Measurements from ENCODE around the gene SERPINI1. TPM values are rescaled to one million over a fixed set of nuclear protein-coding genes. Genes with fewer than 3 reads are reported as not detected.

SERPINI1 gene, protein sequence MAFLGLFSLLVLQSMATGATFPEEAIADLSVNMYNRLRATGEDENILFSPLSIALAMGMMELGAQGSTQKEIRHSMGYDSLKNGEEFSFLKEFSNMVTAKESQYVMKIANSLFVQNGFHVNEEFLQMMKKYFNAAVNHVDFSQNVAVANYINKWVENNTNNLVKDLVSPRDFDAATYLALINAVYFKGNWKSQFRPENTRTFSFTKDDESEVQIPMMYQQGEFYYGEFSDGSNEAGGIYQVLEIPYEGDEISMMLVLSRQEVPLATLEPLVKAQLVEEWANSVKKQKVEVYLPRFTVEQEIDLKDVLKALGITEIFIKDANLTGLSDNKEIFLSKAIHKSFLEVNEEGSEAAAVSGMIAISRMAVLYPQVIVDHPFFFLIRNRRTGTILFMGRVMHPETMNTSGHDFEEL
- total RNA-seq: 0.33 and 0.78 TPM in 2 replicates

DNA sequence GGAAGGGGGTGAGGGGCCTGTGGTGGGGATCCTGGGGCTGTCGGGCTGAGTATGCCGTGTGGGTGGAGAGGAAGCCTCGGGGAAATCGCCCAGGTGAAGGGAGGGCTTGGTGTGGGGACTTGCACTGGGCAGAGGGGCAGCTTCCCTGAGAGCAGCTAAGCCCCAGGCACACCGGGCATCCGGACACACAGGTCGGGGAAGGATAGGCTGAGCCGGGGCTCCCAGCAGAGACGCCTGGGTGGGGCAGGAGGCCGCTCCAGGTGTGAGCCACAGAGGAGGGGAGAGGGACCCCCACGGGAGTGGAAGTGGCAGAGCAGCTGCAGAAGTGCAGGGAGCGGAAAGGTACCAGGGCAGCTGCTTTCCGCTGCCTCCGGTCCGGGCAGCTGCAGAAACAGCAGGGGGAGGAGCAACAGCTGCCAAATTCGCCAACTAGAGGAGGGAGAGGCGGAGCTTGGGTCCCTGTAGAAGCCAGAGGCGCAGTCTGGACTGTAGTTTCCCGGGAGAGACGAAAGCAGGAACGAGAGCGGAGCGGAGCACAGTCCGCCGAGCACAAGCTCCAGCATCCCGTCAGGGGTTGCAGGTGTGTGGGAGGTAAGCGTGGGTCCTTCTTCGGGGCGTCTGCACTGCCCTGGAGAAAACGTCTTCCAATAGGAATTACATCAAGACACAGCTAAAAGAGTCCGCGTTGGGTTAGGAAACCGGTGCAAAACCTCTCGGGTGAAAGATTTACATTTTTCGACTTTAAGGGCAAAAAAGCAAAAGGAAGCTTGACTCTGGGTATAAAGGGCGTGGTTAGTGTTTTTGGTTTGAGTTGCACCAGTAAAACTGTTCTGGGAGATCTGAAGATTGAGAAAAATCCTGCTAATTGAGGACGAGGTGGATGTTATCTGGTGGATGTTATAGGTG, at the start of gene SERPINI1:
TSS of gene SERPINI1 (plus strand) at position 489 of the 906 bp plus-strand sequence. CDS start 53,408 bp downstream, outside the sequence.
- peak; percentile 37 for DNase-seq (ENCODE audit: low read depth, low spot score)

DNA sequence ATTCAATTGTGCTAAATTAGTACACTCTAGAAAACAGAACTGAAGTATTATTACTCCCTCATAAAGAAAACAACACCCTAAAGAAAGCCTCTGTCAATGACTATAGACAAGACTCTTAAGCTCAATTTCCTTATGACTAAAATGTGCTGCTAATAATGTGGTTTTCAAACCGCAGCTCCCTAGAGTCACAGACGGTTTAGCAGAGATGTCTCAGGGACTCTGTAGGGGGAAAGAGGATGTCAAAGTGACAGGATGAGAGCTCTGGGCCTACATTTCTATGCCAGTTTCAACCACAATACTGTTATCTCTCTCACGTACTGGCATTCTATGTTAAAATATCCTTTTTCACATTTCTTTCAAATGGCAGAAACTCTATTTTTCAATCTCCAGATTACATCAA, 44.2 kb upstream of the SERPINI1 start:
- no peak for DNase-seq (ENCODE audit: low read depth, low spot score)

DNA sequence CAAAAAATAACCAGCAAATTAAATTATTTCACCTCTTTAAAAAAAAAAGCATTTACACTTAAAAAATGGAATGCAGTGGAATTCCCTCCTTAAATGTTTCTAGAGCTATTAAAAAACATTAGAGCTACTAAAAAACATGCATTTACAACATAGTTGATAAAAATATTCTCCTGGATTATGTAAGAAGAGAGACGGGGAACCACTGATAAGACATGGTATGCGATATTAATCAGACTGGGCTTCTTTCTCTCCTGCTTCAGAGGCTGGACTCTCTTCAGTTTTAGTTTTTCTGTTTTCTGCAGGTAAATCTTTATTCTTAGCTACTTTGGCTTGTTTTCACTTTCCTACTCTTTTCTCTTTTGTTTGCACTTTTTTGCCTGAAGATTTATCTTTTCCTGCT, 41.4 kb upstream of the SERPINI1 start:
- no peak for DNase-seq (ENCODE audit: low read depth, low spot score)

DNA sequence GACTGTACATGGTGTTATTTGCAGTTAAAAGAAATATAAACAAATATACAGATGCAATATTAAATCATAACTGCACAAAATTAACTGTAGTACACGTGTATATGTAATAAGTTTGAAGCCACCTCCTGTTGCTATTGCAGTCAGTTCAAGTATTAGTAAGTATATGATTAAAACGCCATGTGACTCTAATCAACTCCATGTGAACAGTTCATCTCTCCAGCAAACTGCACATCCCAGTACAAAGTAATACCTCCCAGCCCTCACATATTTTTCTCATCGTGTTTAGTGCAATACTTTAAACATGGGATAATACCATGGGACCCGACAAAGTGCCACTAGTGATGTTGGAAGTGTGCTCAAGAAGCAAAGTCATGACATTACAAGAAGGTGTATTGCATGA, 35.5 kb upstream of the SERPINI1 start:
- DNase-seq (ENCODE audit: low read depth, low spot score): no peak

DNA sequence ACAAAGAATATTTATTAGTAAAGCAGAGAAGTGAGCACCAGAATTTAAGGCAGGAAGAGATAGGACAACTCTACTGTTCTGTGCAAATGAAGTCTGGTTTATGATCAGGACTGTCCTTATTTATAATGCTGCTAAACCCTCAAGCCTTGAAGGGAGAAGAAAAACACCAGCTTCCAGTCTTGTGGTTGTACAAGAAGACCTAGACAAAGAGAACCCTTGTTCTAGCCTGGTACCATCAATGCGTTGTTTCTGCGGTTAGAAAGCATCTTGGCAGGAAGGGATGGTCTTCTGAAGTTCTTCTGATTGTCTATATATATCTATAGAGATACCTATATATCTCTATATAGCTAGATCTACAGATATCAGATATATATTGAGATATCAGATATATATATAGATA, 34.6 kb upstream of the SERPINI1 start:
- DNase-seq (ENCODE audit: low read depth, low spot score): no peak

DNA sequence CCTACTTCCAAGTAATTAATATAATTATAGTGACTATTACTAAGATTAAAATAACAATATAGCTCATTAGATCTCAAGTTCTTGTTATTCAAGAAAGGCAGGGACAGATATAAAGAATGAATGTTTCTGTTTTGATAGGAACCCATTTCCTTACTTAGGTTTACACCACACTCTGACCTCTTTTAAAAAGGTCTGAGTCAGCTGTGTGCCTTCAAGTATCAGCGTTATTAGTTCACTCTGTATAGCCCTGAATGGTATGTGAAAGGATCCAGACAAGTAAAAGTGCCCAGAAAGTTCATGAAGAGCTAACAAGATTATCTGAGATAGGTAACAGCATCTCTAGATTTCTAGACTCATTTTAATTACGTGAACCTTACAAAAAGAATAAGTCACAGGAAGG, 29.7 kb upstream of the SERPINI1 start:
- no peak for DNase-seq (ENCODE audit: low read depth, low spot score)

DNA sequence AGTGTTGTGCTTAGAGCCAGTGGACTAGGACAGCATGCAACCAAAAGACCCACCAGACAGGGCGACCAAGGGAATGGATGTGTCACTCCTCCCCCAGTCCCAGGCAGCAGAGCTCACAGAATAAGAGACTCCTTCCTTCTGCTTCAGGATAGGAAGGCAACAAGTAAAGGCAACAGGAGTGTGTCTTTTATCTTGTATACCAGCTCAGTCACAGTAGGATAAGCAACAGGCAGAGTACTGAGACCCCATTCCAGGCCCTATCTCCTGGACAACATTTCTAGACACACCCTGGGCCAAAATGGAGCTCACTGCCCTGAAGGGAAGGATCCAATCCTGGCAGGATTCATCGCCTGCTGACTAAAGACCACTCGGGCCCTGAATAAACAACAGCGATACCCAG, 25.8 kb upstream of the SERPINI1 start:
- DNase-seq (ENCODE audit: low read depth, low spot score): no peak

DNA sequence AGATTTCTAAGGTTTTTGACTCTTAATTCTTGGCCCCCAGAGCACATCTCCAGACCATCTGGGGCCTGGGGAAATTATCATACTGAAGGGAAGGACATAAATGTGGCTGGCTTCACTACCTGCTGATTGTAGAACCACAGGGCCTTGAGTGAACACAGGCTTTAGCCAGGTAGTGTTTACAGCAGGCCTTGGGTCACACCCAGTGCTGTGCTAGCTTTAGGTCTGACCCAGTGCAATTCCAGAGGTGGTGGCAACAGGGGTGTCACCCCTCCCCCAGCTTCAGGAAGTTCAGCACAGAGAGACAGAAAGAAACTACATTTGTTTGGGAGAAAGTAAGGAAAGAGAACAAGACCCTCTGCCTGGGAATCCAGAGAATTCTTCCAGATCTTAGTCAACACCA, 25.0 kb upstream of the SERPINI1 start:
- no peak for DNase-seq (ENCODE audit: low read depth, low spot score)

DNA sequence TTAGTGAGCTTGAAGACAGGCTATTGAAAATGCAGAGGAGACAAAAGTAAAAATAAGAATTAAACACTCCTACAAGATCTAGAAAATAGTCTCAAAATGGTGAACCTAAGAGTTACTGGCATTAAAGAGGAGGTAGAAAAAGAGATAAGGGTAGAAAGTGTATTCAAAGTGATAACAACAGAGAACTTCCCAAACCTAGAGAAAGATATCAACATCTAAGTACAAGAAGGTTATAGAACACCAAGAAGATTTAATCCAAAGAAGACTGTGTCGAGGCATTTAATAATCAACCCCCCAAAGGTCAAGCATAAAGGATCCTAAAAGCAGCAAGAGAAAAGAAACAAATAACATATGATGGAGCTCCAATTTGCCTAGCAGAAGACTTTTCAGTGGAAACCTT, 24.1 kb upstream of the SERPINI1 start:
- no peak for DNase-seq (ENCODE audit: low read depth, low spot score)

DNA sequence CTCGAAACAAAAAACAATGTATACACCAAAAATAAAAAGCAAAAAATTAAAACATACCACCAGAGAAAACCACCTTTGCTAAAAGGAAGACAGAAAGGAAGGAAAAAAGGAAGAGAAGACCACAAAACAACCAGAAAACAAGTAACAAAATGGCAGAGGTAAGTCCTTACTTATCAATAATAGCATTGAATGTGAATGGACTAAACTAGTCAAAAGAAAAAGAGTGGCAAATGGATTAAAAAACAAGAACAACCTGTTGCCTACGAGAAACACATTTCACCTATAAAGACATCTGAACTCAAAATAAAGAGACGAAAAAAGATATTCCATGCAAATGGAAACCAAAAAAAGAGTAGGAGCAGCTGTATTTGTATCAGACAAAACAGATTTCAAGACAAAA, 23.1 kb upstream of the SERPINI1 start:
- no peak for DNase-seq (ENCODE audit: low read depth, low spot score)

DNA sequence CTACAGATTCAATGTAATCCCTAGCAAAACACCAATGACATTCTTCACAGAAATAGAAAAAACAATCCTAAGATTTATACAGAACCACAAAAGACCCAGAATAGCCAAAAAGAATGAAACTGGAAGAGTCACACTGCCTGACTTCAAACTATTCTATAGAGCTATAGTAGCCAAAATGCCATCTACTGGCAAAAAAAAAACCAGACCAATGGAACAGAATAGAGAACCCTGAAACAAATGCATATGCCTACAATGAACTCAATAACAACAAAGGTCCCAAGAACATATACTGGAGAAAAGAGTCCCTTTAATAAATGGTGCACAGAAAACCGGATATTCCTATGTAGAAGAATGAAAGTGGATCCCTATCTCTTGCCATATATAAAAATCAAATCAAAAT, 20.6 kb upstream of the SERPINI1 start:
- DNase-seq (ENCODE audit: low read depth, low spot score): no peak

DNA sequence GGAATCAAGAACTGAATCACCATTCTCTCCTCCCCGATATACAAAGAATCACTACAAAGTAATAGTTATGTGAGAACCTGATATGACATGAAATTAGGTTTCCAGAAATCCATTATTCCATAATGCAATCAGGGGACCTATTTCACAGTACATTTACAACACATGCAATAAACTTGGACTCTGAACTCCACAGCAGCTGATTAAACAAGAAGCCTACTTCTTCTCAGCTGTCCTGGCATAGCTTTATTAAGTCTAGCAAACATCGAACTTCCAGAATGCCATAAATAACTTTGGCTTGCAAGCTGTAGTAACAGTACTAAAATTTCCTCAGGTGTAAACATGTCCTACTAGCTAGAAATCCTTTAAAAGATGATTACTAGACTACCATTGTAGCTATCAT, 18.6 kb upstream of the SERPINI1 start:
- no peak for DNase-seq (ENCODE audit: low read depth, low spot score)

DNA sequence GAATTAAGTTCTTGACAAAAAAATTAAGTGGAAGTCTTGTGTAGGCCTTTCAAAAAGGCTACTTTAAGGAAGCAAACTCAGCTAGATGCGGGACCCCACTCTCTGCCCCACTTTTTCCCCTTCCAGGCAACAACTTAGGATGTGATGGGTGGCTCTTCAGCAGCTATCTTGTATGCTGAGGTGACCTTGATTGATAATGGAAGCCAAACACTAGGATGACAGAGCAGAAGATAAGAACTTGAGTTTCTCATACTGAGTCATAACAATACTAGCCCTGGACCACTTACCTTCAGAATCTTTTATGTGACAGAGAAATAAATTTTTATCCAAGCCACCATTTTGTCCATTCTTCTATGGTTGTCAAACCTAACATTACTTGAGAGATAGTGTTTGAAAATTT, 16.9 kb upstream of the SERPINI1 start:
- no peak for DNase-seq (ENCODE audit: low read depth, low spot score)

DNA sequence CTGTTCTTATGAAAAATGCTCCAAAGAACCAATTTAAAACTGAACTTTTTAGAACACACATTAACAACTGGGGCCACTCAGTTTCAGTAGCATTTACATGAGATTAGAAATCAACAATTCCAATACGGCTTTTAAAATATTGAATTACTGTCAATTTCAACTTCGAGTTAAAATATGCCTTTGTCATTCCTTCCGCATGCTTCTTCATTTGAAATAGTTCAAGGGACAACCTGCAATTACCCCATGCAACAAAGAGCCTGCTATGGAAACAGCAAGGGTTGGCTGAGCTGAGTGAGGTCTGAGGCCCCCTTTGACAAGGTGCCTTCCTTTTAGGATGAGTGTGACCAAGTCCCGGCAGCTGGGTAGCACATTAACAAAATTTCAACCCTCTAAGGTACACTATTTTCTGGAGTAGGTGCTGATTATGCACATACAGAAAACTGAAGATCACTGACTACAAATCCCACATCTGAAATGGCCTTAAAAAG, 12.5 kb upstream of the SERPINI1 start:
- no peak for DNase-seq (ENCODE audit: low read depth, low spot score)

DNA sequence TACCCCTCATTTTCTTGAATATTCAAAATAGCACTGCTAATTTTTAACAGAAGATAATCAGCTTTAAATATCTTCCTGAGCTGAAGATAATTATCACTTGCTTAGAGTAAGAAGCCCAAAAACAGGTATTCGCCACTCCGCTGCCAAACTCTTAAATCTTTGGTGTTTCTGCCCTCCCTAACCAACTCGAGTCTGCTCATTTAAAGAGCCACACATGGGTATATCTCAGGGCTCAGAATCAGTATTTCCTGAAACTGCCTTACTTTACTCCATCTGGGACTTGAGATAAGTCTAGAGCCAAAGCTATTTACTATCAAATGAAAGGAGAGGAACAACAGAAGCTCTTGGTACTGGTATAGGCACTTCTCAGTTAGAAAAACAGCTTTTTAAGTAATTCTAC, 11.6 kb upstream of the SERPINI1 start:
- no peak for DNase-seq (ENCODE audit: low read depth, low spot score)

DNA sequence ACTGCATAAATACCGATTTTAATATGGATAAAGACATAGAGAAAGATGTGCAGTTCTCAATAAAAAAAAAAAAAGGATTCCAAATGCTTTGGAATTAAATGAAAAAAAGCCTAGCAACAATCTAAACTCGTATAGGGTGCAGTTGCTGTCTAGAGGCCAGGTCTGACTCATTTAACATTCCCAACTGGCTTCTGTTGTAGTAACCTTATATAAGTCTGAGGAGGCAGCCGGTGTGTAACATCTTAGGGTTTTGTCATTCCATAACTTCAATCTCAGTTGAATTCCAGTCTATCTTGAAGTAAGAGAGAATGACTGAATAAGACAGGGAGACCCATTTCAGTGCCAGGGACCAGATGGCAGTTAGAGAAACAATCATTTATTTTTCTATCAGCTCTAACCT, 7.3 kb upstream of the SERPINI1 start:
- no peak for DNase-seq (ENCODE audit: low read depth, low spot score)

DNA sequence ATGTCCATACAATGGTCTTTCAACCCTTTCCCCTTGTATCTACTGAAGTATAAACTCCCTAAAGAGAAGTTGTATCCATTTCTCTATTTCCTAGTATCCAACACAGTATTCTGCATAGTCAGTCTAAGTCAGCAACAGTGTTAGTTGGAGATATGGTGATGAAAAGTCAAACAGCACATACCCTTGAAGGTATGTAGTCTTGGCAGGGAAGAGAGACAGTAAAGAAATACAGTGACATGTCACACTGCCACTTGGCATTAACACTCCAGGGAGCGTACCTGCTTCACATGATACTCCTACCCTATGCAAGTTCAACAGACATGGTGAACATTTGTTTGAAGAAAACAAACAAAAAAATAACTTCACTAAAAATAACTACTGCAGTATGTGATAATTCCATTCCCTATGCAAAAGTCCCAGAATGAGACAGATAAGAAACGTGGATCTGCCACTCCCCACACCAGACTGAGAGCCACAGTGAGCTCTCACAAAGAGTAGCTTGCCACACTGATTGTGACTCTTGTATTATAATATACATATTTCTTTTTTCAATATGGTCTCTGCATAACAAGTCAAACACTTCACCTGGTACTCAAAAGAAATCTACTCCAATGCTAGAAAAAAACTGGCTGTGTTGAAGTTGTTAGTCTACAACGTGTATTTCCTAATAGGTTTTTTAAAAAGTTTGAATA, 6.7 kb upstream of the SERPINI1 start:
- DNase-seq (ENCODE audit: low read depth, low spot score): no peak

DNA sequence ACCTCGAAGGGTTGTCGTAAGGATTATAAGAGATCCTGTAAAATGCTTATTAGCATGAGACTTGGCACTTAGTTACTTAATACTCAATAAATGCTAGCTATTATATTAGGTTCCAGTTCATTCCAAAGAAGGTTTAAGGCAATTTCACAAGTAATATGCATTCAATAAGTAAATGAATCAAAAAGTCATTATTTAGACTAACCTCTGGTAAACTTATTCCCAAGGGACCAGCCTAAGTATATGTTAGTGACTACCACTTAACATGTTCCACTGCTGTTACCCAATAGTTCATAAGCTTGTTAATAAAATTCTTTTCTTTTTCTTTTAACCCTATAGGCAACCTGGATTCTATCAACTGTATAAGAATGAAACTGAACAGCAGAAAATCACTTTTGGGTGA, 5.9 kb upstream of the SERPINI1 start:
- no peak for DNase-seq (ENCODE audit: low read depth, low spot score)

DNA sequence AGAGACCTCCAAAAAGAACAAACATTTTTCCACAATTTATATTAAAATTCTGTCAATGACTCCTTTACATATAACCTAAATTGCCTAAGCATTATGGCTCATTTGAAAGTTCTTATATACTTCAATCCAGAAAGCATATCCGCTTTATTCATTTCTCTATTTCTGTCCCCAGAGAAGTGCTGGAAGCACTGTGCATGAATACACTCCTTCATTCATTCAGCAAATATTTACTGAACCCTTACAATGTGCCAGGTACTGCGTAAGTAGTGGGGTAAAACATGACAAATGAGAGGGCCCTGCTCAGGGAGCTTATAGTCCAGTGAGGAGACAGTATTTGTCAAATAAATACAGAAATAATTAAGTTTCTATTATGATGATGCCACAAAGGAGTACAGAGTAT, 4.1 kb upstream of the SERPINI1 start:
- no peak for DNase-seq (ENCODE audit: low read depth, low spot score)

DNA sequence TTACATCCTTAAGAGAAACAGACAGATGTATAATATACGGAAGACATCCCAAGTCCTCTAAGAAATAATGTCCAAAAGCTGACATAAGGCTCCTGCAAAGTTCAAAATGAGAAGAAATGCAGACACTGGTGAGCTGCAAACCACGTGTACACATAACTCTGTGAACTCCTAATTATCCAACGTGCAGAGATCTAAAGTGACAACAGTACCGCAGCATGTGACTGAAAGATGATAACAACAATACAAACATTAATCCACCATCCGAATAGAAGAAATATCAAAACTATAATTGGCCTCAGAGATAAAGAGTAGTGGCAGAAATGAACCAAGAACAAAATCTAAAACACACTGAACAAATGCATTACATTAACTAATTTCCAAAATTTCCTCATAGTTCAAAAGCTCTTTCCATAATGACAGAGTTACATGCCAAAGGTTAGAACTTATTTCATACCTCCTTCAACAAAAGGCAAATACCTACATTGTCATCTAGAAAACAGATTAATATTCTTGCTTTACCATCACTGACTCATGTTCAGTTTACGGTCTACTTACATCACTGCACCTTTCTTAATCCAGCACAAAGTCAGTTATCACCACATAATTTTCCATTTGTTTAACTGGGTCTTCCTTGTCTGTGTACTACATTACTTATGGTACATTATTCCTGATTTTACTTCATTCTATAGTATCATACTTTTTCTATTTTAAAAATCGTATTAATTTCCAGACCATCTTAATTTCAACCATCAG, 3.0 kb upstream of the SERPINI1 start:
- no peak for DNase-seq (ENCODE audit: low read depth, low spot score)

DNA sequence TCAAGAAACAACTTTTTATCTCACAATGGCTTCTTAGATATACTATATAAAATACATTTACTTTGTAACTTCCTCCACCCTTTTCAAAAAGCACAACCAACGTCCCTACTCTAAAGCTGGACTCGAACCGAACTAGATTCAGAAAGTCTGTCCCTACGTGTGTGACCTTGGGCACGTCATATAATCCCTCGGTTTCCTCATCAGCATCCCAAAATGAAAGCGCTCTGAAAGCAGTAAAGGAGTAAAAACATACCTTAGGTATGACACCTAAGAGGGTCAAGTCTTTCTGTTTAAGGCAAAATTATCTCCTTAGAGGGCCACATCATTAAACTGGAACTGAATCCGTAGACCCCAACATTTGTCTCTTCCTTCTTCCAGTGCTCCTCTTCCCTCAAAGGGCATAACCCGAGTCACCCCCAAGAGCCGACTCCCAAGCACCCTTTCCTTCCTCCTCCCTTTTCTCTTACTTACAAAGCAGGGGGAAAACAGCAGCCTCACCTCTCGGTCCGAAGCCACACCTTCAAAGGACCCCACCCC, 1.5 kb upstream of the SERPINI1 start:
- no peak for DNase-seq (ENCODE audit: low read depth, low spot score)

All from pulmonary artery endothelial cell (primary cell).